ENCODE data around the gene GHR.

- no peak for TF ChIP-seq EZH2 (IDR thresholded peaks at IDR 0.05)
- TF ChIP-seq POLR2AphosphoS5 (IDR thresholded peaks at IDR 0.05; ENCODE audit: borderline replicate concordance, low read depth, low read length): no peak
Observed at GRCh38 chr5:42564689-42565356, 141.6 kb downstream of the GHR start.

Data from SK-N-MC (cell line).